IMR-90 (cell line): Measurements from ENCODE around the gene MARK2. TPM values are rescaled to one million over a fixed set of nuclear protein-coding genes. Genes with fewer than 3 reads are reported as not detected.

Source experiments
- ATAC-seq: fragments of 200-7000 bp; cut with Tn5 transposase; 2 replicates; pipeline ENCODE4 v1.9.1; 2020; ENCODE audit warnings: low read depth, mild to moderate bottlenecking, moderate library complexity
- BruUV-seq: library from RNA; stranded (reverse); fragments of 400-500 nt; replicated peaks from 2 replicates; lab custom pipeline; 2021; lab: Mats Ljungman, UMichigan
- CTCF ChIA-PET: fragments of 300-600 bp; formaldehyde crosslinking; extraction: SDS; loops from one replicate; lab custom pipeline; 2021; ENCODE audit warnings: antibody characterized with exemption; lab: Yijun Ruan, JAX
- POLR2A ChIA-PET: fragments of 300-600 bp; sonication (Branson Sonifier 250); formaldehyde crosslinking; loops from one replicate; lab custom pipeline; 2022; ENCODE audit warnings: antibody characterized with exemption; ENCODE audit not compliant: unreplicated experiment; lab: Charles Lee
- DNase-seq: peaks from one replicate; pipeline ENCODE4 v3.0.0; 2013
- H2AFZ ChIP-seq: replicated peaks from 2 replicates; pipeline ENCODE3; 2013; ENCODE audit warnings: low read length, mild to moderate bottlenecking; ENCODE audit not compliant: poor library complexity
- H2AK5ac ChIP-seq: 2 replicates; pipeline ENCODE4 v1.6.1; 2013; ENCODE audit warnings: low read depth, low read length, inconsistent platforms
- H2AK9ac ChIP-seq: replicated peaks from 2 replicates; pipeline ENCODE3; 2013; ENCODE audit warnings: mild to moderate bottlenecking, low read depth, low read length, moderate library complexity; ENCODE audit not compliant: poor library complexity
- H2BK120ac ChIP-seq: 2 replicates; pipeline ENCODE4 v1.6.1; 2013; ENCODE audit warnings: low read depth, low read length, inconsistent platforms
- H2BK15ac ChIP-seq: 3 replicates; pipeline ENCODE4 v1.6.1; 2013; ENCODE audit warnings: low read depth, low read length, inconsistent platforms
- H2BK20ac ChIP-seq: 2 replicates; pipeline ENCODE4 v1.6.1; 2013; ENCODE audit warnings: low read depth, mild to moderate bottlenecking, inconsistent platforms, low read length, moderate library complexity
- H2BK5ac ChIP-seq: 2 replicates; pipeline ENCODE4 v1.6.1; 2013; ENCODE audit warnings: mild to moderate bottlenecking, low read depth, low read length, inconsistent platforms; ENCODE audit not compliant: poor library complexity, severe bottlenecking
- H3K14ac ChIP-seq: replicated peaks from 2 replicates; pipeline ENCODE4 v1.6.1; 2013; ENCODE audit warnings: low read depth, low read length, inconsistent platforms
- H3K18ac ChIP-seq: 2 replicates; pipeline ENCODE4 v1.6.1; 2013; ENCODE audit warnings: low read depth, low read length, control low read depth
- H3K23ac ChIP-seq: 2 replicates; pipeline ENCODE4 v1.6.1; 2013; ENCODE audit warnings: low read depth, low read length, inconsistent platforms
- H3K27ac ChIP-seq: 2 replicates; pipeline ENCODE4 v1.5.1; 2013; ENCODE audit warnings: mild to moderate bottlenecking, control low read depth, low read length; ENCODE audit not compliant: insufficient read depth
- H3K27me3 ChIP-seq: 2 replicates; pipeline ENCODE4 v1.6.1; 2013; ENCODE audit warnings: low read length; ENCODE audit not compliant: control insufficient read depth, insufficient read depth
- H3K36me3 ChIP-seq: 2 replicates; pipeline ENCODE4 v1.6.1; 2013; ENCODE audit warnings: low read length, mixed read lengths; ENCODE audit not compliant: control insufficient read depth, insufficient read depth
- H3K4ac ChIP-seq: 2 replicates; pipeline ENCODE4 v1.6.1; 2013; ENCODE audit warnings: low read depth, low read length, inconsistent platforms
- H3K4me1 ChIP-seq: 2 replicates; pipeline ENCODE4 v1.6.1; 2013; ENCODE audit warnings: low read length, mixed read lengths; ENCODE audit not compliant: control insufficient read depth, insufficient read depth
- H3K4me2 ChIP-seq: 2 replicates; pipeline ENCODE4 v1.6.1; 2013; ENCODE audit warnings: low read depth, mild to moderate bottlenecking, control low read depth, low read length, moderate library complexity
- H3K4me3 ChIP-seq: 2 replicates; pipeline ENCODE4 v1.5.1; 2013; ENCODE audit warnings: low read depth, mild to moderate bottlenecking, control low read depth, low read length, moderate library complexity; ENCODE audit not compliant: insufficient read depth
- H3K56ac ChIP-seq: 2 replicates; pipeline ENCODE4 v1.6.1; 2013; ENCODE audit warnings: low read length, inconsistent platforms; ENCODE audit not compliant: insufficient read depth; ENCODE audit errors: extremely low read depth
- H3K79me1 ChIP-seq, 2 experiments: 2 replicates each; pipeline ENCODE4 v1.6.1; 2013; ENCODE audit warnings: low read length in 2 of 2, inconsistent platforms in 1 of 2, low read depth in 1 of 2
- H3K9ac ChIP-seq: 2 replicates; pipeline ENCODE4 v1.6.1; 2013; ENCODE audit warnings: low read depth, low read length, control low read depth
- H3K9me1 ChIP-seq: 2 replicates; pipeline ENCODE4 v1.6.1; 2013; ENCODE audit warnings: low read length, inconsistent platforms; ENCODE audit not compliant: insufficient read depth
- H3K9me3 ChIP-seq: 2 replicates; pipeline ENCODE4 v1.6.1; 2013; ENCODE audit warnings: low read length; ENCODE audit not compliant: control insufficient read depth, insufficient read depth
- H4K20me1 ChIP-seq: 2 replicates; pipeline ENCODE4 v1.6.1; 2013; ENCODE audit warnings: low read length, inconsistent platforms; ENCODE audit not compliant: insufficient read depth
- H4K5ac ChIP-seq: 2 replicates; pipeline ENCODE4 v1.6.1; 2013; ENCODE audit warnings: mild to moderate bottlenecking, low read depth, low read length, control low read depth
- H4K8ac ChIP-seq, 2 experiments: 2 replicates each; pipeline ENCODE4 v1.6.1; 2013; ENCODE audit warnings: low read depth in 2 of 2, low read length in 2 of 2, control low read depth in 1 of 2, inconsistent platforms in 1 of 2
- H4K91ac ChIP-seq: 2 replicates; pipeline ENCODE4 v1.6.1; 2013; ENCODE audit warnings: low read depth, low read length, inconsistent platforms; ENCODE audit not compliant: insufficient read depth
- BHLHE40 ChIP-seq: fragments of 150-350 bp; IDR thresholded peaks from 2 replicates; pipeline ENCODE4 v1.6.1; 2016; ENCODE audit warnings: mild to moderate bottlenecking, low read depth, low read length
- CEBPB ChIP-seq: IDR thresholded peaks from 2 replicates; pipeline ENCODE4 v1.6.1; 2012; ENCODE audit warnings: low read depth, low read length, improper control_type of control experiment
- CHD1 ChIP-seq: IDR thresholded peaks from 2 replicates; pipeline ENCODE4 v1.6.1; 2012; ENCODE audit warnings: low read depth, low read length, improper control_type of control experiment
- FOS ChIP-seq: fragments of 150-350 bp; IDR thresholded peaks from 2 replicates; pipeline ENCODE4 v1.6.1; 2016; ENCODE audit warnings: low read depth, low read length
- MAFK ChIP-seq: IDR thresholded peaks from 2 replicates; pipeline ENCODE4 v1.6.1; 2012; ENCODE audit warnings: low read depth, low read length, improper control_type of control experiment
- MAZ ChIP-seq: IDR thresholded peaks from 2 replicates; pipeline ENCODE4 v1.6.1; 2012; ENCODE audit warnings: low read depth, mild to moderate bottlenecking, low read length, improper control_type of control experiment, moderate library complexity, borderline replicate concordance
- MXI1 ChIP-seq: IDR thresholded peaks from 2 replicates; pipeline ENCODE4 v1.6.1; 2012; ENCODE audit warnings: low read depth, mild to moderate bottlenecking, low read length, moderate library complexity, borderline replicate concordance
- NFE2L2 ChIP-seq: fragments of 150-350 bp; IDR thresholded peaks from 2 replicates; pipeline ENCODE4 v1.6.1; 2016; ENCODE audit warnings: low read depth, mild to moderate bottlenecking, low read length
- RAD21 ChIP-seq: IDR thresholded peaks from 2 replicates; pipeline ENCODE4 v1.6.1; 2012; ENCODE audit warnings: low read length, improper control_type of control experiment
- RFX5 ChIP-seq: IDR thresholded peaks from 2 replicates; pipeline ENCODE4 v1.8.0; 2012; ENCODE audit warnings: low read depth, mild to moderate bottlenecking, low read length, moderate library complexity
- SMC3 ChIP-seq: fragments of 150-350 bp; IDR thresholded peaks from 2 replicates; pipeline ENCODE4 v1.6.1; 2016; ENCODE audit warnings: low read depth, mild to moderate bottlenecking, antibody characterized with exemption, low read length, moderate library complexity
- WGBS, 2 experiments: methylation state at CpG; one replicate each; pipeline versions ENCODE4 v1.1.5 to v1.1.7; 2013; ENCODE audit warnings: missing lambda C conversion rate in 2 of 2; ENCODE audit not compliant: insufficient read length in 1 of 2; ENCODE audit errors: extremely low coverage in 2 of 2; 5-methylcytosine and 5-hydroxymethylcytosine counted together
- dilution Hi-C: fragments of 300-500 bp; cut with HindIII; formaldehyde crosslinking; loops from one replicate; pipeline ENCODE4 v1.14.3; 2018; ENCODE audit warnings: low sequenced_read_pairs; ENCODE audit not compliant: unreplicated experiment
- in situ Hi-C: fragments of 300-500 bp; cut with MboI; formaldehyde crosslinking; loops from 3 replicates; pipeline ENCODE4 v1.14.3; 2019; ENCODE audit warnings: low sequenced_read_pairs, inconsistent platforms, mixed read lengths
- intact Hi-C: fragments of 100-400 bp; cut with micrococcal nuclease; formaldehyde crosslinking; loops from 2 replicates; pipeline ENCODE4 v1.10.0; 2022
- polyA plus RNA-seq, 3 experiments: library from polyadenylated mRNA; depleted of rRNA; stranded (reverse); fragments of >200 nt; gene quantifications; 2 replicates each; pipeline ENCODE4 v1.2.3, GENCODE V29; 2012; ENCODE audit warnings: low replicate concordance in 1 of 3
- total RNA-seq: library from RNA; depleted of rRNA; stranded (reverse); fragments of >200 nt; gene quantifications from 2 replicates; pipeline ENCODE4 v1.2.3, GENCODE V29; 2012
- TF ChIP-seq, protein P1 (sequence below): conservative IDR thresholded peaks from 2 replicates; pipeline ENCODE4 v1.5.1; 2012; ENCODE audit warnings: mild to moderate bottlenecking, low read depth, low read length, improper control_type of control experiment
- TF ChIP-seq, protein P2 (sequence below): fragments of 150-350 bp; IDR thresholded peaks from 2 replicates; pipeline ENCODE4 v1.6.1; 2016; ENCODE audit warnings: low read depth, mild to moderate bottlenecking, low read length, moderate library complexity, borderline replicate concordance
- TF ChIP-seq, protein P3 (sequence below): fragments of 150-350 bp; IDR thresholded peaks from 2 replicates; pipeline ENCODE4 v1.6.1; 2017; ENCODE audit warnings: mild to moderate bottlenecking, antibody characterized with exemption, low read length, low read depth

The MARK2 gene
- total and polyA plus RNA-seq, 2 of the 4 experiments (the other 2 are of a cell fraction), result 6.6 to 17.3 TPM

DNA sequence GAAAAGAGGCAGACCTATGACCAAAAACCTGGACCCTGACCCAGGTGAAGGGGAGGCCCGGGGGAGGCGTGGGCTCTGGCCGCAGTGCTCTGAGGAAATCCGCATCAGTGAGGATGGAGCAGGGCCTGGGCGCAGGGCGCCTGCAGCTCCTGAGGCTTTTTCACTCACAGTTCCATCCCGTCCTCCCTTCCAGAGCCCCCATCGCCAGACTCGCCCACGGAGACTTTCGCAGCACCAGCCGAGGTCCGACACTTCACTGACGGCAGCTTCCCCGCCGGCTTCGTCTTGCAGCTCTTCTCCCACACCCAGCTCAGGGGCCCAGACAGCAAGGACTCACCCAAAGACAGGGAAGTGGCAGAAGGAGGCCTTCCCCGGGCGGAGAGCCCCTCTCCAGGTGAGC is 20.3 kb upstream of the MARK2 start:
- in situ Hi-C loops, result no loop called here
- CTCF ChIA-PET, result no interaction called here
- peaks cover 63% of the 10 kb centered on the region for H3K36me3 ChIP-seq

More for the DNA sequence above, 20.3 kb upstream of the MARK2 start:
- no TSS peak for BruUV-seq
- no peak overlapping the region for H3K23ac ChIP-seq
- no peak overlapping the region for H3K4ac ChIP-seq
- POLR2A ChIA-PET, result no interaction called here
- H3K14ac ChIP-seq, result no peak overlapping the region
- no peak overlapping the region for H2AK5ac ChIP-seq
- no peak overlapping the region for H2BK20ac ChIP-seq
- no peak overlapping the region for H2AK9ac ChIP-seq
- H3K56ac ChIP-seq, result no peak overlapping the region
- H3K27me3 ChIP-seq, result no peaks in the 10 kb centered on the region
- intact Hi-C loops (no loop called here), dilution Hi-C loops (no loop called here)
- TF ChIP-seq, protein P1, sequence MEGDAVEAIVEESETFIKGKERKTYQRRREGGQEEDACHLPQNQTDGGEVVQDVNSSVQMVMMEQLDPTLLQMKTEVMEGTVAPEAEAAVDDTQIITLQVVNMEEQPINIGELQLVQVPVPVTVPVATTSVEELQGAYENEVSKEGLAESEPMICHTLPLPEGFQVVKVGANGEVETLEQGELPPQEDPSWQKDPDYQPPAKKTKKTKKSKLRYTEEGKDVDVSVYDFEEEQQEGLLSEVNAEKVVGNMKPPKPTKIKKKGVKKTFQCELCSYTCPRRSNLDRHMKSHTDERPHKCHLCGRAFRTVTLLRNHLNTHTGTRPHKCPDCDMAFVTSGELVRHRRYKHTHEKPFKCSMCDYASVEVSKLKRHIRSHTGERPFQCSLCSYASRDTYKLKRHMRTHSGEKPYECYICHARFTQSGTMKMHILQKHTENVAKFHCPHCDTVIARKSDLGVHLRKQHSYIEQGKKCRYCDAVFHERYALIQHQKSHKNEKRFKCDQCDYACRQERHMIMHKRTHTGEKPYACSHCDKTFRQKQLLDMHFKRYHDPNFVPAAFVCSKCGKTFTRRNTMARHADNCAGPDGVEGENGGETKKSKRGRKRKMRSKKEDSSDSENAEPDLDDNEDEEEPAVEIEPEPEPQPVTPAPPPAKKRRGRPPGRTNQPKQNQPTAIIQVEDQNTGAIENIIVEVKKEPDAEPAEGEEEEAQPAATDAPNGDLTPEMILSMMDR, result no peak
- TF ChIP-seq MAFK, result no peak
- no peak for TF ChIP-seq RAD21
- no peak for TF ChIP-seq FOS
- TF ChIP-seq NFE2L2, result no peak
- no peak for TF ChIP-seq MAZ
- no peak for TF ChIP-seq CHD1
- TF ChIP-seq, protein P2, sequence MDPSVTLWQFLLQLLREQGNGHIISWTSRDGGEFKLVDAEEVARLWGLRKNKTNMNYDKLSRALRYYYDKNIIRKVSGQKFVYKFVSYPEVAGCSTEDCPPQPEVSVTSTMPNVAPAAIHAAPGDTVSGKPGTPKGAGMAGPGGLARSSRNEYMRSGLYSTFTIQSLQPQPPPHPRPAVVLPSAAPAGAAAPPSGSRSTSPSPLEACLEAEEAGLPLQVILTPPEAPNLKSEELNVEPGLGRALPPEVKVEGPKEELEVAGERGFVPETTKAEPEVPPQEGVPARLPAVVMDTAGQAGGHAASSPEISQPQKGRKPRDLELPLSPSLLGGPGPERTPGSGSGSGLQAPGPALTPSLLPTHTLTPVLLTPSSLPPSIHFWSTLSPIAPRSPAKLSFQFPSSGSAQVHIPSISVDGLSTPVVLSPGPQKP, result no peak
- no peak for TF ChIP-seq RFX5
- no peak for TF ChIP-seq MXI1
- TF ChIP-seq BHLHE40, result no peak
- TF ChIP-seq, protein P3, sequence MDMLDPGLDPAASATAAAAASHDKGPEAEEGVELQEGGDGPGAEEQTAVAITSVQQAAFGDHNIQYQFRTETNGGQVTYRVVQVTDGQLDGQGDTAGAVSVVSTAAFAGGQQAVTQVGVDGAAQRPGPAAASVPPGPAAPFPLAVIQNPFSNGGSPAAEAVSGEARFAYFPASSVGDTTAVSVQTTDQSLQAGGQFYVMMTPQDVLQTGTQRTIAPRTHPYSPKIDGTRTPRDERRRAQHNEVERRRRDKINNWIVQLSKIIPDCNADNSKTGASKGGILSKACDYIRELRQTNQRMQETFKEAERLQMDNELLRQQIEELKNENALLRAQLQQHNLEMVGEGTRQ, result no peak
- TF ChIP-seq CEBPB, result no peak
- no peak for TF ChIP-seq SMC3
- WGBS, 2 experiments, result 96% methylated on average over 8 of the region's 19 CpGs; no CpG with 5 or more reads in 1 of the 2 experiments
- no peak overlapping the region for H3K9ac ChIP-seq
- H2BK5ac ChIP-seq, result no peak overlapping the region
- H3K27ac ChIP-seq, result no peak overlapping the region
- H4K20me1 ChIP-seq, result peaks cover 42% of the 10 kb centered on the region
- no peak overlapping the region for H2AFZ ChIP-seq
- H3K4me1 ChIP-seq, result peaks cover 1% of the 10 kb centered on the region; the same call in 1 of the 2 replicates
- DNase-seq (no peak), ATAC-seq (no peak)
- no peak overlapping the region for H4K5ac ChIP-seq
- no peak overlapping the region for H3K18ac ChIP-seq
- no peak overlapping the region for H3K4me3 ChIP-seq
- H2BK120ac ChIP-seq, result no peak overlapping the region
- no peak overlapping the region for H4K8ac ChIP-seq
- no peak overlapping the region for H2BK15ac ChIP-seq
- no peak overlapping the region for H3K4me2 ChIP-seq
- no peaks in the 10 kb centered on the region for H3K9me3 ChIP-seq
- peaks cover 9% of the 10 kb centered on the region for H3K9me1 ChIP-seq
- peaks cover 36 to 83% of the 10 kb centered on the region in 2 experiments for H3K79me1 ChIP-seq
- no peak overlapping the region for H4K91ac ChIP-seq
